HepG2 (cell line): ENCODE results near the gene PIP5K1A. TPM values are rescaled to one million over a fixed set of nuclear protein-coding genes. Genes with fewer than 3 reads are reported as not detected.

Experiments
- CCAR2 ChIP-seq: fragments of 200-400 bp; formaldehyde crosslinking; optimal IDR thresholded peaks from 2 replicates; pipeline ENCODE3; 2018; ENCODE audit warnings: low read depth, mild to moderate bottlenecking, low read length, moderate library complexity
- ESRRA ChIP-seq: sonication (generic); formaldehyde crosslinking; IDR thresholded peaks from 2 replicates; pipeline ENCODE4 v1.5.1; 2020; ENCODE audit warnings: mild to moderate bottlenecking, low read depth, missing genetic modification reagents
- ETV6 ChIP-seq: sonication (generic); formaldehyde crosslinking; conservative IDR thresholded peaks from 2 replicates; pipeline ENCODE4 v1.4.0; 2020; ENCODE audit warnings: missing genetic modification reagents
- MEIS2 ChIP-seq: sonication (generic); formaldehyde crosslinking; IDR thresholded peaks from 2 replicates; pipeline ENCODE4 v1.9.0; 2021; ENCODE audit warnings: mild to moderate bottlenecking, missing genetic modification reagents
- MIER3 ChIP-seq: IDR thresholded peaks from 2 replicates; pipeline ENCODE4 v1.6.1; 2016; ENCODE audit warnings: missing compliant biosample characterization, borderline replicate concordance
- NFKB2 ChIP-seq: sonication (generic); formaldehyde crosslinking; IDR thresholded peaks from 2 replicates; pipeline ENCODE4 v1.4.0; 2020; ENCODE audit warnings: missing genetic modification reagents, borderline replicate concordance
- PCBP1 ChIP-seq: fragments of 200-400 bp; formaldehyde crosslinking; IDR thresholded peaks from 2 replicates; pipeline ENCODE4 v1.6.1; 2017; ENCODE audit warnings: mild to moderate bottlenecking, low read depth, low read length, borderline replicate concordance
- POLR2A ChIP-seq, 2 experiments: IDR thresholded peaks; 2 replicates each; pipeline ENCODE4 v1.6.1; 2011; ENCODE audit warnings: low read depth in 2 of 2, low read length in 2 of 2, mild to moderate bottlenecking in 1 of 2, moderate library complexity in 1 of 2; ENCODE audit not compliant: insufficient read depth in 1 of 2
- SALL2 ChIP-seq: sonication (generic); formaldehyde crosslinking; IDR thresholded peaks from 2 replicates; pipeline ENCODE4 v1.8.1; 2023; ENCODE audit warnings: mild to moderate bottlenecking, missing genetic modification reagents, inconsistent platforms
- SIN3A ChIP-seq: IDR thresholded peaks from 2 replicates; pipeline ENCODE4 v1.6.1; 2011; ENCODE audit warnings: low read depth, mild to moderate bottlenecking, control low read depth, low read length, borderline replicate concordance
- SMAD9 ChIP-seq: sonication (generic); formaldehyde crosslinking; IDR thresholded peaks from 2 replicates; pipeline ENCODE4 v1.5.1; 2020; ENCODE audit warnings: mild to moderate bottlenecking, missing genetic modification reagents
- SP1 ChIP-seq, 2 experiments: fragments of 450-650 bp in 1 of 2; sonication (generic) in 1 of 2; formaldehyde crosslinking in 1 of 2; IDR thresholded peaks; 2 replicates each; pipeline versions ENCODE4 v1.4.0 to v1.6.1; 2016 to 2020; ENCODE audit warnings: missing genetic modification reagents in 1 of 2
- SRY ChIP-seq: sonication (generic); formaldehyde crosslinking; IDR thresholded peaks from 2 replicates; pipeline ENCODE4 v1.8.0; 2022; ENCODE audit warnings: mild to moderate bottlenecking, missing genetic modification reagents
- TOPORS ChIP-seq: sonication (generic); formaldehyde crosslinking; IDR thresholded peaks from 2 replicates; pipeline ENCODE4 v1.8.0; 2023; ENCODE audit warnings: mild to moderate bottlenecking, missing genetic modification reagents
- WIZ ChIP-seq: sonication (generic); formaldehyde crosslinking; IDR thresholded peaks from 2 replicates; pipeline ENCODE4 v1.5.1; 2020; ENCODE audit warnings: mild to moderate bottlenecking, missing genetic modification reagents
- ZBTB8A ChIP-seq: sonication (generic); formaldehyde crosslinking; IDR thresholded peaks from 2 replicates; pipeline ENCODE4 v1.4.0; 2020; ENCODE audit warnings: mild to moderate bottlenecking, low read depth, missing genetic modification reagents, borderline replicate concordance
- ZNF143 ChIP-seq: sonication (generic); formaldehyde crosslinking; IDR thresholded peaks from 2 replicates; pipeline ENCODE4 v1.4.0; 2020; ENCODE audit warnings: missing genetic modification reagents
- ZNF263 ChIP-seq: sonication (generic); formaldehyde crosslinking; IDR thresholded peaks from 2 replicates; pipeline ENCODE4 v1.4.0; 2020; ENCODE audit warnings: missing genetic modification reagents
- ZNF329 ChIP-seq: sonication (generic); formaldehyde crosslinking; IDR thresholded peaks from 2 replicates; pipeline ENCODE4 v1.9.0; 2021; ENCODE audit warnings: low read depth, mild to moderate bottlenecking, missing genetic modification reagents
- ZNF501 ChIP-seq: sonication (generic); formaldehyde crosslinking; IDR thresholded peaks from 2 replicates; pipeline ENCODE4 v1.5.1; 2020; ENCODE audit warnings: mild to moderate bottlenecking, moderate library complexity, missing genetic modification reagents
- ZNF577 ChIP-seq: sonication (generic); formaldehyde crosslinking; IDR thresholded peaks from 2 replicates; pipeline ENCODE4 v1.4.0; 2020; ENCODE audit warnings: mild to moderate bottlenecking, low read depth, missing genetic modification reagents, borderline replicate concordance
- ZNF776 ChIP-seq: sonication (generic); formaldehyde crosslinking; IDR thresholded peaks from 2 replicates; pipeline ENCODE4 v1.4.0; 2020; ENCODE audit warnings: mild to moderate bottlenecking, missing genetic modification reagents
- ZNF790 ChIP-seq: sonication (generic); formaldehyde crosslinking; IDR thresholded peaks from 2 replicates; pipeline ENCODE4 v1.8.0; 2022; ENCODE audit warnings: missing genetic modification reagents, mild to moderate bottlenecking, borderline replicate concordance
- polyA plus RNA-seq, 8 experiments: library from polyadenylated mRNA; depleted of rRNA in 3 of 8; stranded (reverse) in 7 of 8; unstranded in 1 of 8; fragments of >200 nt; fragmentation: Illumina TruSeq in 4 of 8; extraction: Trizol in 4 of 8; gene quantifications; 2 replicates each; pipeline versions ENCODE4 v1.2.1 to v1.2.3, GENCODE V29; 2011 to 2016; ENCODE audit warnings: low read depth in 4 of 8, missing spikeins in 1 of 8, mixed read lengths in 1 of 8; ENCODE audit not compliant: insufficient read depth in 1 of 8
- total RNA-seq, 5 experiments: library from RNA; depleted of rRNA; stranded (reverse); fragments of >200 nt; fragmentation: Illumina TruSeq; extraction: Trizol; gene quantifications; 2 replicates each; pipeline ENCODE4 v1.2.3, GENCODE V29; 2016; ENCODE audit warnings: low read depth in 1 of 5
- TF ChIP-seq, protein P1 (sequence below): sonication (generic); formaldehyde crosslinking; IDR thresholded peaks from 2 replicates; pipeline ENCODE4 v1.4.0; 2020; ENCODE audit warnings: mild to moderate bottlenecking, low read depth, missing genetic modification reagents
- TF ChIP-seq, protein P2 (sequence below): sonication (generic); formaldehyde crosslinking; IDR thresholded peaks from 2 replicates; pipeline ENCODE4 v1.9.0; 2022; ENCODE audit warnings: missing genetic modification reagents, mild to moderate bottlenecking, borderline replicate concordance

PIP5K1A gene
- total and polyA plus RNA-seq, 2 of the 13 experiments (the other 11 are each of a cell fraction or from before 2014, with no cell fraction given) = 45.3 to 65.1 TPM

- TF ChIP-seq, protein P1, sequence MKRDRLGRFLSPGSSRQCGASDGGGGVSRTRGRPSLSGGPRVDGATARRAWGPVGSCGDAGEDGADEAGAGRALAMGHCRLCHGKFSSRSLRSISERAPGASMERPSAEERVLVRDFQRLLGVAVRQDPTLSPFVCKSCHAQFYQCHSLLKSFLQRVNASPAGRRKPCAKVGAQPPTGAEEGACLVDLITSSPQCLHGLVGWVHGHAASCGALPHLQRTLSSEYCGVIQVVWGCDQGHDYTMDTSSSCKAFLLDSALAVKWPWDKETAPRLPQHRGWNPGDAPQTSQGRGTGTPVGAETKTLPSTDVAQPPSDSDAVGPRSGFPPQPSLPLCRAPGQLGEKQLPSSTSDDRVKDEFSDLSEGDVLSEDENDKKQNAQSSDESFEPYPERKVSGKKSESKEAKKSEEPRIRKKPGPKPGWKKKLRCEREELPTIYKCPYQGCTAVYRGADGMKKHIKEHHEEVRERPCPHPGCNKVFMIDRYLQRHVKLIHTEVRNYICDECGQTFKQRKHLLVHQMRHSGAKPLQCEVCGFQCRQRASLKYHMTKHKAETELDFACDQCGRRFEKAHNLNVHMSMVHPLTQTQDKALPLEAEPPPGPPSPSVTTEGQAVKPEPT = 0 out of 2 replicates have a peak, but pooled peaks have one; percentile 44
- TF ChIP-seq ZBTB8A (CRISPR knock-in tag) (no peak), WIZ (CRISPR knock-in tag) (no peak), ZNF577 (CRISPR knock-in tag) (peak; percentile 75; the same call in 1 of the 2 replicates), TOPORS (CRISPR knock-in tag) (0 out of 2 replicates have a peak, but pooled peaks have one; percentile 6), MIER3 (peak; percentile 21; the same call in 1 of the 2 replicates), ZNF501 (CRISPR knock-in tag) (no peak), ZNF776 (peak; percentile 11; the same call in 1 of the 2 replicates), ETV6 (CRISPR knock-in tag) (no peak), ZNF143 (CRISPR knock-in tag) (peak; percentile 33; the same call in 1 of the 2 replicates), SP1 (IDR thresholded peaks at IDR 0.05) (no peak), SP1 (CRISPR knock-in tag; IDR thresholded peaks at IDR 0.05) (peak; percentile 77; the same call in 1 of the 2 replicates), ESRRA (CRISPR knock-in tag) (0 out of 2 replicates have a peak, but pooled peaks have one; percentile 5), ZNF329 (CRISPR knock-in tag) (no peak; the same call in 1 of the 2 replicates), SALL2 (CRISPR knock-in tag) (0 out of 2 replicates have a peak, but pooled peaks have one; percentile 49), ZNF263 (CRISPR knock-in tag) (peak; percentile 19), POLR2A (IDR thresholded peaks at IDR 0.05; ENCODE audit: insufficient read depth in 1 of 2, low read depth in 2 of 2, low read length in 2 of 2) (peak; percentile 12 to 25; a peak in 3 of 4 replicates), PCBP1 (peak; percentile 96), SIN3A (peak; percentile 63; the same call in 1 of the 2 replicates), NFKB2 (CRISPR knock-in tag) (peak; percentile 40; the same call in 1 of the 2 replicates), CCAR2 (no peak), ZNF790 (CRISPR knock-in tag) (no peak), SRY (CRISPR knock-in tag) (0 out of 2 replicates have a peak, but pooled peaks have one; percentile 5), MEIS2 (CRISPR knock-in tag) (peak; percentile 8; the same call in 1 of the 2 replicates), SMAD9 (CRISPR knock-in tag) (no peak)
- TF ChIP-seq, protein P2, sequence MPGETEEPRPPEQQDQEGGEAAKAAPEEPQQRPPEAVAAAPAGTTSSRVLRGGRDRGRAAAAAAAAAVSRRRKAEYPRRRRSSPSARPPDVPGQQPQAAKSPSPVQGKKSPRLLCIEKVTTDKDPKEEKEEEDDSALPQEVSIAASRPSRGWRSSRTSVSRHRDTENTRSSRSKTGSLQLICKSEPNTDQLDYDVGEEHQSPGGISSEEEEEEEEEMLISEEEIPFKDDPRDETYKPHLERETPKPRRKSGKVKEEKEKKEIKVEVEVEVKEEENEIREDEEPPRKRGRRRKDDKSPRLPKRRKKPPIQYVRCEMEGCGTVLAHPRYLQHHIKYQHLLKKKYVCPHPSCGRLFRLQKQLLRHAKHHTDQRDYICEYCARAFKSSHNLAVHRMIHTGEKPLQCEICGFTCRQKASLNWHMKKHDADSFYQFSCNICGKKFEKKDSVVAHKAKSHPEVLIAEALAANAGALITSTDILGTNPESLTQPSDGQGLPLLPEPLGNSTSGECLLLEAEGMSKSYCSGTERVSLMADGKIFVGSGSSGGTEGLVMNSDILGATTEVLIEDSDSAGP (CRISPR knock-in tag) = peak; percentile 40; the same call in 1 of the 2 replicates
Observed at GRCh38 chr1:151281969-151282882, 83.9 kb downstream of the PIP5K1A start, which contains the start of gene ZNF687 (continued).
